B cell (primary cell): Measurements from ENCODE around the gene KIF21B. TPM values are rescaled to one million over a fixed set of nuclear protein-coding genes. Genes with fewer than 3 reads are reported as not detected.

ENCODE experiments used
- ATAC-seq: fragments of 200-7000 bp; cut with Tn5 transposase; one replicate; pipeline ENCODE4 v1.10.0; 2021; ENCODE audit warnings: low read depth, mild to moderate bottlenecking, moderate number of reproducible peaks, moderate library complexity
- CTCF ChIA-PET: fragments of 350-600 bp; sonication (Branson Sonifier 250); formaldehyde crosslinking; loops from one replicate; lab custom pipeline; 2021; ENCODE audit warnings: antibody characterized with exemption, inconsistent platforms; lab: Charles Lee
- POLR2A ChIA-PET: fragments of 350-600 bp; sonication (Branson Sonifier 250); formaldehyde crosslinking; loops from one replicate; lab custom pipeline; 2021; ENCODE audit warnings: antibody characterized with exemption; lab: Charles Lee
- DNase-seq: peaks from one replicate; pipeline ENCODE4 v3.0.0; 2013
- H2AFZ ChIP-seq: 2 replicates; pipeline ENCODE4 v1.6.1; 2012; ENCODE audit warnings: mild to moderate bottlenecking, low read depth, low read length; ENCODE audit not compliant: insufficient read depth, poor library complexity, severe bottlenecking
- H3K27ac ChIP-seq, 2 donors: 1 replicate in 1 of 2; 2 replicates in 1 of 2; pipeline ENCODE4 v1.5.1; 2012 to 2013; ENCODE audit warnings: low read length in 2 of 2, mild to moderate bottlenecking in 2 of 2, moderate library complexity in 1 of 2
- H3K27me3 ChIP-seq, 4 experiments: fragments of 200-600 bp in 1 of 4; sonication (generic) in 1 of 4; replicated peaks in 1 of 4; 1 replicate in 2 of 4; 2 replicates in 2 of 4; pipeline versions ENCODE4 v1.6.1 to v1.7.0; 2013 to 2016; ENCODE audit warnings: low read length in 3 of 4, mild to moderate bottlenecking in 2 of 4, mixed read lengths in 1 of 4, moderate library complexity in 1 of 4; ENCODE audit not compliant: insufficient read depth in 4 of 4, control insufficient read depth in 3 of 4; ENCODE audit errors: control extremely low read depth in 1 of 4
- H3K36me3 ChIP-seq, 2 experiments: replicated peaks in 1 of 2; 1 replicate in 1 of 2; 2 replicates in 1 of 2; pipeline versions ENCODE4 v1.6.1 to v1.7.1; 2013; ENCODE audit warnings: low read length in 1 of 2; ENCODE audit not compliant: insufficient read depth in 2 of 2, control insufficient read depth in 1 of 2; ENCODE audit errors: control extremely low read depth in 1 of 2, extremely low read depth in 1 of 2
- H3K4me1 ChIP-seq, 2 donors: fragments of 200-600 bp in 1 of 2; sonication (generic) in 1 of 2; 1 replicate in 1 of 2; 2 replicates in 1 of 2; pipeline versions ENCODE4 v1.5.1 to v1.6.1; 2013 to 2017; ENCODE audit warnings: low read length in 2 of 2; ENCODE audit not compliant: control insufficient read depth in 2 of 2, insufficient read depth in 2 of 2
- H3K4me2 ChIP-seq: replicated peaks from 2 replicates; pipeline ENCODE3; 2012; ENCODE audit warnings: mild to moderate bottlenecking, low read depth, low read length; ENCODE audit not compliant: poor library complexity, severe bottlenecking
- H3K4me3 ChIP-seq, 5 experiments: fragments of 200-600 bp in 1 of 5; sonication (generic) in 1 of 5; 1 replicate in 3 of 5; 2 replicates in 2 of 5; pipeline versions ENCODE4 v1.5.1 to v1.7.0; 2011 to 2016; ENCODE audit warnings: low read length in 4 of 5, mild to moderate bottlenecking in 4 of 5, low read depth in 2 of 5, control low read depth in 1 of 5, moderate library complexity in 1 of 5; ENCODE audit not compliant: insufficient read depth in 1 of 5; ENCODE audit errors: control extremely low read depth in 1 of 5, extremely low read depth in 1 of 5
- H3K79me2 ChIP-seq: fragments of 200-600 bp; sonication (generic); one replicate; pipeline ENCODE4 v1.6.0; 2016; ENCODE audit warnings: low read length; ENCODE audit not compliant: control insufficient read depth, insufficient read depth
- H3K9ac ChIP-seq: fragments of 200-600 bp; sonication (generic); 2 replicates; pipeline ENCODE4 v1.6.1; 2017; ENCODE audit warnings: mild to moderate bottlenecking, low read length, moderate library complexity
- H3K9me3 ChIP-seq, 3 donors: one replicate each; pipeline versions ENCODE4 v1.6.1 to v1.7.1; 2013; ENCODE audit warnings: low read length in 2 of 3; ENCODE audit not compliant: control insufficient read depth in 2 of 3, insufficient read depth in 1 of 3; ENCODE audit errors: control extremely low read depth in 1 of 3
- H4K20me1 ChIP-seq: 2 replicates; pipeline ENCODE4 v1.6.0; 2012; ENCODE audit warnings: mild to moderate bottlenecking, low read length; ENCODE audit not compliant: insufficient read depth, control insufficient read depth, poor library complexity, severe bottlenecking
- H3K27ac Mint-ChIP-seq: one replicate; pipeline ENCODE4 v1.8.0; 2021; ENCODE audit warnings: mixed read lengths
- H3K27me3 Mint-ChIP-seq: one replicate; pipeline ENCODE4 v1.8.0; 2021; ENCODE audit warnings: mixed read lengths
- H3K4me1 Mint-ChIP-seq: one replicate; pipeline ENCODE4 v1.8.0; 2021; ENCODE audit warnings: mixed read lengths
- H3K4me3 Mint-ChIP-seq: one replicate; pipeline ENCODE4 v1.8.0; 2021; ENCODE audit warnings: mixed read lengths
- H3K9me3 Mint-ChIP-seq: one replicate; pipeline ENCODE4 v1.8.0; 2022; ENCODE audit warnings: mixed read lengths; ENCODE audit not compliant: insufficient read depth
- CTCF ChIP-seq: fragments of 200-600 bp; IDR thresholded peaks from one replicate; pipeline ENCODE4 v1.8.0; 2022; ENCODE audit warnings: antibody characterized with exemption, mild to moderate bottlenecking
- EZH2 ChIP-seq: IDR thresholded peaks from 2 replicates; pipeline ENCODE4 v1.6.1; 2012; ENCODE audit warnings: borderline replicate concordance, low read depth, mild to moderate bottlenecking, moderate library complexity, low read length; ENCODE audit not compliant: insufficient read depth, poor library complexity, severe bottlenecking
- whole genome bisulfite sequencing: methylation state at CpG from one replicate; pipeline ENCODE4 v1.1.5; 2013; ENCODE audit warnings: missing lambda C conversion rate; ENCODE audit not compliant: insufficient coverage; 5-methylcytosine and 5-hydroxymethylcytosine counted together
- intact Hi-C: fragments of 100-400 bp; cut with micrococcal nuclease; formaldehyde crosslinking; loops from one replicate; pipeline ENCODE4 v1.10.0; 2022
- polyA plus RNA-seq: library from polyadenylated mRNA; depleted of rRNA; stranded (reverse); fragments of >200 nt; gene quantifications from 2 replicates; pipeline ENCODE4 v1.2.3, GENCODE V29; 2012
- total RNA-seq, 2 donors: library from RNA; stranded (reverse); fragments of 120-200 nt in 1 of 2; gene quantifications; 1 replicate in 1 of 2; 2 replicates in 1 of 2; pipeline versions ENCODE4 v1.2.3 to v1.2.4, GENCODE V29; 2013 to 2022

The KIF21B gene
- total and polyA plus RNA-seq, 2 donors (not counting 1 experiment from before 2014, with no cell fraction given), result 41.1 to 41.6 TPM

DNA sequence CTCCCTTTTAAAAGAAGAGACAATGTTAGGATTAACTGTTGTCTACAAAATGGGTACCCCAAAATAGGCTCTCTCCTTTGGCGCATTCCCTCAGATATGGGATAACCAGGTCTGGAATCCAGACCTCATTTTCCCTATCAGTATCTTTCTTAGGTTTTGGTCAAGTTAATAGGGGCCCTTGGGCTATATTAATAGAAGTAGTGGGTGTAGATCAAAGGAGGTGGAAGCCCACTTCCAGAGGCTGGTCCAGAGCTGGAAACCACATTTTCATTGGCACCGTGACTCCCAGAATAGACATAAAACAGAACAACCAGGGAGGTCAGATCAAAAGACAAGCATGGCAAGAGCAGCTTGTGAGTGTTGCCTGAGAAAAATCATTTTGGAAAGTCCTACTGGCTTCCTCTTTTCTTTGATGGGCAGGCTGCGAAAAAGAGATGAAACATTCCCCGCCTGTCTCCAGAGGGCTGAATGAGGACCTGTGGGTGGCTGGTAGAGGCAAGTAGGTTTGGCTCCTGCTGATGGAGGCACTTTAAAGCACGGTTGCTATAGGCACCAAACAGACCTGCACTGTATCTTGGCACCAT, 25.8 kb upstream of the KIF21B start:
- WGBS, result 54% methylated on average over 2 of the region's 5 CpGs
- Histone ChIP-seq H3K9me3 (no peaks in the 10 kb centered on the region), H3K9ac (no peak overlapping the region), H3K4me1 (peaks cover 7 to 37% of the 10 kb centered on the region in 2 donors), H4K20me1 (no peaks in the 10 kb centered on the region), H3K79me2 (no peaks in the 10 kb centered on the region), H3K27ac (no peak overlapping the region), H2AFZ (no peak overlapping the region), H3K4me2 (no peak overlapping the region), H3K36me3 (no peaks in the 10 kb centered on the region), H3K27me3 (peaks cover 0 to 5% (median 1%) of the 10 kb centered on the region in 4 experiments), H3K4me3 (no peak overlapping the region)
- ATAC-seq, result no peak
- intact Hi-C loops, result loop anchor here (10.0 kb wide), 1 partner anchor 495 kb away; no protein-coding TSS in a partner anchor
- DNase-seq, result no peak
- ChIA-PET POLR2A (no interaction called here), CTCF (interaction anchor here (1.2 to 15.0 kb wide), 3 partner anchors 10 to 75 kb away, joined by 4 to 303 read pairs (median 7); no protein-coding TSS in a partner anchor)
- peaks cover 29% of the 10 kb centered on the region for H3K4me1 Mint-ChIP-seq
- TF ChIP-seq EZH2 (no peak), CTCF (no peak)
- peaks cover 3% of the 10 kb centered on the region for H3K27me3 Mint-ChIP-seq
- no peak overlapping the region for H3K27ac Mint-ChIP-seq
- H3K4me3 Mint-ChIP-seq, result no peak overlapping the region
- no peaks in the 10 kb centered on the region for H3K9me3 Mint-ChIP-seq

- no peak overlapping the region for H3K4me3 Mint-ChIP-seq
- H2AFZ ChIP-seq, result no peak overlapping the region
- no peaks in the 10 kb centered on the region for H3K9me3 Mint-ChIP-seq
- ATAC-seq, result no peak
- peaks cover 22% of the 10 kb centered on the region for H3K4me1 Mint-ChIP-seq
- TF ChIP-seq CTCF (no peak), EZH2 (no peak)
- intact Hi-C loops, result loop anchor here (10.0 kb wide), 1 partner anchor 494 kb away; no protein-coding TSS in a partner anchor
- peaks cover 0 to 5% (median 1%) of the 10 kb centered on the region in 4 experiments for H3K27me3 ChIP-seq
- H3K4me1 ChIP-seq, result peaks cover 7 to 31% of the 10 kb centered on the region in 2 donors
- no peaks in the 10 kb centered on the region for H4K20me1 ChIP-seq
- ChIA-PET CTCF (interaction anchor here (0.9 to 15.0 kb wide), 5 partner anchors 9 to 123 kb away, joined by 3 to 303 read pairs (median 4); no protein-coding TSS in a partner anchor), POLR2A (no interaction called here)
- no peaks in the 10 kb centered on the region for H3K36me3 ChIP-seq
- H3K27ac Mint-ChIP-seq, result no peak overlapping the region
- H3K27ac ChIP-seq, result no peak overlapping the region
- no peaks in the 10 kb centered on the region for H3K79me2 ChIP-seq
- DNase-seq, result no peak
- H3K4me3 ChIP-seq, result no peak overlapping the region
- H3K9me3 ChIP-seq, result no peaks in the 10 kb centered on the region
- WGBS, result 96% methylated on average over 13 of the region's 13 CpGs
- no peak overlapping the region for H3K9ac ChIP-seq
- no peak overlapping the region for H3K4me2 ChIP-seq
- peaks cover 3% of the 10 kb centered on the region for H3K27me3 Mint-ChIP-seq
Observed at GRCh38 chr1:201048521-201048920, 25.0 kb upstream of the KIF21B start.
